ENCODE measurements around the gene RANBP9.

DNA sequence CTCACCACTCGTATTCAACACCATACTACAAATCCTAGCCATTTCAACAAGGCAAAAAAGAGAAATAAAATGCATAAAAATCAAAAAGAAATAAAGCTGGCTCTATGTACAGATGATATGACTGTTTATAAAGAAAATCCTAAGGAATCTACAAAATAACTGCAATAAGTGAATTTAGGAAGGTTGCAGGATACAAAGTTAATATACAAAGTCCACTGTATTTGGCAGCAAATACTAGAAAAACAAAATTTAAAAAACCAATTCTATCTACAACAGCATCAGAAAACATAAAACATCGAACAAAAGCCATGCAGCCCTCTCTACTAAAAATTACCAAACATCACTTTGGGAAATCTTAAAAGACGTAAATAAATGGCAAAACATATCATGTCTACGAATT lies 47.6 kb downstream of the RANBP9 start:
- TF ChIP-seq BRCA1 (CRISPR knock-in tag; IDR thresholded peaks at IDR 0.05): no peak
- no peak for TF ChIP-seq TBX2 (CRISPR knock-in tag; IDR thresholded peaks at IDR 0.05; ENCODE audit: borderline replicate concordance)
- no peak for TF ChIP-seq ZZZ3 (CRISPR knock-in tag; IDR thresholded peaks at IDR 0.05; ENCODE audit: borderline replicate concordance)
- no peak for TF ChIP-seq ZNF281 (CRISPR knock-in tag; IDR thresholded peaks at IDR 0.05; ENCODE audit: borderline replicate concordance)
- TF ChIP-seq ZNF503 (CRISPR knock-in tag; IDR thresholded peaks at IDR 0.05): no peak
- no peak for TF ChIP-seq IKZF1 (IDR thresholded peaks at IDR 0.05)
- no peak for TF ChIP-seq EZH2 (conservative IDR thresholded peaks at IDR 0.05; ENCODE audit: low read depth, low read length)
- no peak for TF ChIP-seq ZNF460 (CRISPR knock-in tag; IDR thresholded peaks at IDR 0.05; ENCODE audit: borderline replicate concordance)
- no peak for TF ChIP-seq ZNF687 (CRISPR knock-in tag; IDR thresholded peaks at IDR 0.05)
- TF ChIP-seq CTCF (CRISPR knock-in tag; IDR thresholded peaks at IDR 0.05): no peak
- no peak for TF ChIP-seq TCF12 (IDR thresholded peaks at IDR 0.05)
- TF ChIP-seq TCF12 (CRISPR knock-in tag; IDR thresholded peaks at IDR 0.05): no peak
